ENCODE results near the gene DDX6. TPM values are rescaled to one million over a fixed set of nuclear protein-coding genes. Genes with fewer than 3 reads are reported as not detected.

Gene DDX6
- total RNA-seq, 3 donors from 2014 or later: 86.9 to 158 (median 97.6) TPM

- intact Hi-C loops (cut with DNase I, micrococcal nuclease): no loop called here
- no peaks in the 10 kb centered on the region for H3K36me3 ChIP-seq (ENCODE audit: low read depth)
- DNase-seq (peak; percentile 54 to 87 (median 70)), ATAC-seq (peak; percentile 71)
- no peak for TF ChIP-seq CTCF (IDR thresholded peaks at IDR 0.05)
- H3K4me3 ChIP-seq: peak overlapping the region; percentile 71
- peaks cover 17% of the 10 kb centered on the region for H3K4me1 ChIP-seq (ENCODE audit: low read depth)
- H3K9me3 ChIP-seq: no peaks in the 10 kb centered on the region
Measured at GRCh38 chr11:118792570-118793124, 1.7 kb upstream of the DDX6 start.

DNA sequence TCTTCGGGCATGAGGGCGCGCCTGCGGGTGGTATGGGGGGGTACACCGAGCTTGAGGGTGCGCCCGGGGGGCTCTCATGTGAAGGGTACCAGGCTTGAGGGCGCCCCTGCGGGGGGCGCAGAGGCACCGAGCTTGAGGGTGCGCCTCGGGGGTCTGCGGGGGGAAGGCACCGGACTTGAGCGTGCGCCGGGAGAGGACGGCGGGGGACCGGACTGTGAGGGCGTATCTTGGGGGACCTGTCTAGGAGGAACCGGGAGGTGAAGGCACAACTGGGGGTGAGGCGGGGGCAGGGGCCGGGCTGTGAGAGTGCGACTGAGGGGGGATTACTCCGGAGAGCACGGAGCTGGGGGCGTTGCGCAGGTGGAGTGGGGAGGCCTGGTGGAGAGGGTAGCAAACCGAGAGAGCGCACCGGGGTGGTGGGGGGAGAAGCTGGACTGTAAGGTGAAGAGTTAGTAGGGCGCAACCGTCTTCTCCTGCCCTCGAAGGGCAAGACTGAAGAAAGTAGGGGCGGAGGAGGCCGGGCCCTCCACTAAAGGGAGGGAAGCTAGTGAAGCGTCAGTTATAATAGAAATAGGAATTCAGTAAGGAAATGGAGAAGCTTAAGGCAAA, 1.1 kb upstream of the DDX6 start:
- Histone ChIP-seq H3K9me3 (no peaks in the 10 kb centered on the region), H3K4me1 (ENCODE audit: low read depth) (peaks cover 23% of the 10 kb centered on the region), H3K36me3 (ENCODE audit: low read depth) (no peaks in the 10 kb centered on the region), H3K4me3 (peak overlapping the region; percentile 71)
- no peak for TF ChIP-seq CTCF (IDR thresholded peaks at IDR 0.05)
- intact Hi-C loops (cut with DNase I, micrococcal nuclease): no loop called here
- DNase-seq: peak in 2 of 3 donors; percentile 62 to 71
- peak; percentile 19 for ATAC-seq

- TF ChIP-seq CTCF (IDR thresholded peaks at IDR 0.05): no peak
- Histone ChIP-seq H3K4me3 (peak overlapping the region; percentile 71), H3K9me3 (no peaks in the 10 kb centered on the region), H3K4me1 (ENCODE audit: low read depth) (peaks cover 35% of the 10 kb centered on the region), H3K36me3 (ENCODE audit: low read depth) (no peaks in the 10 kb centered on the region)
- peak; percentile 47 for ATAC-seq
- DNase-seq: peak in 2 of 3 donors; percentile 79 to 81
- intact Hi-C loops (cut with DNase I, micrococcal nuclease): no loop called here
Measured at GRCh38 chr11:118790357-118791110, 430 bp downstream of the DDX6 start.

- DNase-seq (peak in 2 of 3 donors; percentile 55 to 65), ATAC-seq (no peak)
- intact Hi-C loops (cut with DNase I, micrococcal nuclease): no loop called here
- TF ChIP-seq CTCF (IDR thresholded peaks at IDR 0.05): no peak
- Histone ChIP-seq H3K36me3 (ENCODE audit: low read depth) (no peaks in the 10 kb centered on the region), H3K9me3 (no peaks in the 10 kb centered on the region), H3K4me3 (peak overlapping the region; percentile 71), H3K4me1 (ENCODE audit: low read depth) (peaks cover 36% of the 10 kb centered on the region)
Measured at GRCh38 chr11:118789501-118790356, 1.2 kb downstream of the DDX6 start.

DNA sequence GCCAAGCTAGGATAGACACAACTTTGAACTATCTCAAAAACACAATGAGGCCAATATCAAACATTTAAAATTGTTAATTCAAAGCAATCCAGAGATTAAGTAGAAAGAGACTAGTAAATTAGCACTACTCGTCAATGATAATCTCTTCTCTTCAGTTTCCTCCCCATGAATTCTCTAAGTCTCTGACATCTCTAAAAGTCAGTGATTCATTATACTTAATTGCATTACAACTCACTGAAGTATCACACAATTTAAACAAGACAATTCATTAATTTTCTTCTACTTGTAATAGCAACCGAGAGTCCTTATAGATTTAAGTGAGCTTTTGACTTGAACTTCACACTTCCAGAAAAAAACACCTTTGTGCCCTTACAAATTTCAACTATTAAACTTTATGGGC, 4.3 kb downstream of the DDX6 start:
- H3K9me3 ChIP-seq: no peaks in the 10 kb centered on the region
- no peaks in the 10 kb centered on the region for H3K36me3 ChIP-seq (ENCODE audit: low read depth)
- no peak for TF ChIP-seq CTCF (IDR thresholded peaks at IDR 0.05)
- DNase-seq: no peak
- H3K4me3 ChIP-seq: no peak overlapping the region
- no peak for ATAC-seq
- H3K4me1 ChIP-seq (ENCODE audit: low read depth): peaks cover 34% of the 10 kb centered on the region
- intact Hi-C loops (cut with DNase I, micrococcal nuclease): no loop called here

Data from mucosa of descending colon (tissue), 3 donors.